OCI-LY7 (cell line): ENCODE data around the gene HECW1. TPM values are rescaled to one million over a fixed set of nuclear protein-coding genes. Genes with fewer than 3 reads are reported as not detected.

ENCODE experiments used
- BruUV-seq: library from RNA; stranded (reverse); fragments of 400-500 nt; replicated peaks from 2 replicates; lab custom pipeline; 2021; lab: Mats Ljungman, UMichigan
- CTCF ChIA-PET: fragments of 300-600 bp; sonication (Branson Sonifier 250); formaldehyde crosslinking; loops from one replicate; lab custom pipeline; 2022; ENCODE audit warnings: antibody characterized with exemption; ENCODE audit not compliant: unreplicated experiment; lab: Charles Lee
- POLR2A ChIA-PET: fragments of 300-600 bp; sonication (Branson Sonifier 250); formaldehyde crosslinking; loops from one replicate; lab custom pipeline; 2022; ENCODE audit warnings: antibody characterized with exemption; lab: Charles Lee
- DNase-seq: peaks from one replicate; pipeline ENCODE4 v3.0.0-alpha.2; 2015; ENCODE audit warnings: low spot score
- H2AFZ ChIP-seq: fragments of 200-600 bp; sonication (generic), shearing (Covaris generic); 2 replicates; pipeline ENCODE4 v1.6.1; 2014; ENCODE audit warnings: mild to moderate bottlenecking, antibody characterized with exemption, low read length, moderate library complexity
- H3K27ac ChIP-seq: fragments of 200-600 bp; sonication (generic); 2 replicates; pipeline ENCODE4 v1.5.1; 2014; ENCODE audit warnings: mixed run types, low read depth, mild to moderate bottlenecking, moderate library complexity, low read length, inconsistent platforms; ENCODE audit not compliant: poor library complexity, severe bottlenecking
- H3K36me3 ChIP-seq: fragments of 200-600 bp; sonication (generic); 2 replicates; pipeline ENCODE4 v1.6.1; 2014; ENCODE audit warnings: mild to moderate bottlenecking, antibody characterized with exemption, low read length, moderate library complexity, mixed read lengths; ENCODE audit not compliant: insufficient read depth
- H3K4me1 ChIP-seq: fragments of 200-600 bp; sonication (generic); 2 replicates; pipeline ENCODE4 v1.5.1; 2014; ENCODE audit warnings: mild to moderate bottlenecking, low read length; ENCODE audit not compliant: insufficient read depth, poor library complexity, severe bottlenecking
- H3K4me2 ChIP-seq: fragments of 200-600 bp; sonication (generic); 2 replicates; pipeline ENCODE4 v1.6.1; 2014; ENCODE audit warnings: mild to moderate bottlenecking, low read length
- H3K4me3 ChIP-seq: fragments of 200-600 bp; sonication (generic); 2 replicates; pipeline ENCODE4 v1.5.1; 2014; ENCODE audit warnings: mild to moderate bottlenecking, low read depth, low read length; ENCODE audit not compliant: poor library complexity, severe bottlenecking
- H3K79me2 ChIP-seq: fragments of 200-600 bp; sonication (generic); 2 replicates; pipeline ENCODE4 v1.6.1; 2016; ENCODE audit warnings: low read depth, mild to moderate bottlenecking, low read length, moderate library complexity, mixed read lengths; ENCODE audit not compliant: insufficient read depth
- H3K9me2 ChIP-seq: fragments of 200-600 bp; sonication (generic); 2 replicates; pipeline ENCODE4 v1.6.1; 2016; ENCODE audit warnings: mild to moderate bottlenecking, low read length, mixed read lengths; ENCODE audit not compliant: insufficient read depth
- H3K9me3 ChIP-seq: fragments of 200-600 bp; sonication (generic); 2 replicates; pipeline ENCODE4 v1.6.1; 2014; ENCODE audit warnings: mild to moderate bottlenecking, mixed run types, low read length, mixed read lengths
- H4K20me1 ChIP-seq: fragments of 200-600 bp; sonication (generic); 2 replicates; pipeline ENCODE4 v1.6.1; 2014; ENCODE audit warnings: mild to moderate bottlenecking, antibody characterized with exemption, low read length, moderate library complexity, mixed read lengths; ENCODE audit not compliant: insufficient read depth
- EZH2phosphoT487 ChIP-seq: fragments of 200-600 bp; sonication (generic); IDR thresholded peaks from 2 replicates; pipeline ENCODE4 v1.6.1; 2018; ENCODE audit warnings: low read depth, borderline replicate concordance, mild to moderate bottlenecking, mixed run types, antibody characterized with exemption, low read length, moderate library complexity, mixed read lengths
- intact Hi-C: fragments of 100-400 bp; cut with micrococcal nuclease; formaldehyde crosslinking; loops from one replicate; pipeline ENCODE4 v1.10.0; 2022; ENCODE audit not compliant: unreplicated experiment
- total RNA-seq, 2 experiments: library from RNA; depleted of rRNA in 1 of 2; stranded (reverse); fragments of >200 nt in 1 of 2; shearing (Covaris generic) in 1 of 2; gene quantifications; 2 replicates each; pipeline ENCODE4 v1.2.3, GENCODE V29; 2014 to 2022
- TF ChIP-seq, protein P1 (sequence below): fragments of 200-600 bp; sonication (generic); conservative IDR thresholded peaks from 2 replicates; pipeline ENCODE4 v1.5.1; 2014; ENCODE audit warnings: mild to moderate bottlenecking, antibody characterized with exemption, low read length, moderate library complexity, mixed read lengths

Gene HECW1
- total RNA-seq, 2 experiments from 2014 or later, result 2.0 TPM

DNA sequence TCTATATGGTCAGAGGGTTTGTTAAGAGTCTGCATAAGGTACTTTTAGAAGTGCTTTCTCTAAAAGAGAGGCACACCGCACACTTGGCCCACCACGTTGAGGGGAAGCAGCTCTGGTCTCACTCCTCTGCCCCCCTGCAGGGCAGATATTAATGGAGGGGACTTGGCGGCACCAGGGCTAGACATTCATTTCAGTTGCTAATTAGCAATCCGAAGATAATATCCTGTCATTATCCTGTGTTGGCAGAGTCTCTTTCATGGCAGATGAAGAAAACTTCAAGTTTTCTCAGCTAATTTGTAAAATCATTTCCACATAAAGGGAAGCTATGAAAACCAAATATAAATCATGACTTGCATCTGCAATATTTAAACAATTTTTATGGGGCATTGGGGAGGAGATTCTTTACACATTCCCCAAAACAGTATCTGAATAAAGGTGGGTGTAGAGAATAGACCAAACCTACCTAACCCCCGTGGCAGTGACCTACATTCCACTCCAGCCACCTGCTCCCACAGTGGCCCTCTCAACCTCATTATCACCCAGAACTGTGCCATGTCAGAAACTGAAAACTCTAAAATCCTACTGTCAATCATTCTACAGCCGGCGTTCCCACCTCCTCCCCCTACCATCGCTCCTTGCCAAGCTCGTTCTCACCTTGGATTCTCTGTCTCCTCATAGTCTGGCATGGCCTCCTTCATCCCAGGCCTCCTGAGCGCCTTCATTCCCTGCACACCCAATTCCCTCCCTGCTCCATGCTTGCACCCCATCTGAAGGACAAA is 416.3 kb downstream of the HECW1 start:
- H3K9me2 ChIP-seq, result no peaks in the 10 kb centered on the region
- TF ChIP-seq EZH2phosphoT487, result no peak
- TF ChIP-seq, protein P1, sequence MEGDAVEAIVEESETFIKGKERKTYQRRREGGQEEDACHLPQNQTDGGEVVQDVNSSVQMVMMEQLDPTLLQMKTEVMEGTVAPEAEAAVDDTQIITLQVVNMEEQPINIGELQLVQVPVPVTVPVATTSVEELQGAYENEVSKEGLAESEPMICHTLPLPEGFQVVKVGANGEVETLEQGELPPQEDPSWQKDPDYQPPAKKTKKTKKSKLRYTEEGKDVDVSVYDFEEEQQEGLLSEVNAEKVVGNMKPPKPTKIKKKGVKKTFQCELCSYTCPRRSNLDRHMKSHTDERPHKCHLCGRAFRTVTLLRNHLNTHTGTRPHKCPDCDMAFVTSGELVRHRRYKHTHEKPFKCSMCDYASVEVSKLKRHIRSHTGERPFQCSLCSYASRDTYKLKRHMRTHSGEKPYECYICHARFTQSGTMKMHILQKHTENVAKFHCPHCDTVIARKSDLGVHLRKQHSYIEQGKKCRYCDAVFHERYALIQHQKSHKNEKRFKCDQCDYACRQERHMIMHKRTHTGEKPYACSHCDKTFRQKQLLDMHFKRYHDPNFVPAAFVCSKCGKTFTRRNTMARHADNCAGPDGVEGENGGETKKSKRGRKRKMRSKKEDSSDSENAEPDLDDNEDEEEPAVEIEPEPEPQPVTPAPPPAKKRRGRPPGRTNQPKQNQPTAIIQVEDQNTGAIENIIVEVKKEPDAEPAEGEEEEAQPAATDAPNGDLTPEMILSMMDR, result no peak

GRCh38 chr7:43530553-43531410 is 418.3 kb downstream of the HECW1 start:
- Histone ChIP-seq H3K9me3 (no peaks in the 10 kb centered on the region), H3K4me2 (no peak overlapping the region), H4K20me1 (no peaks in the 10 kb centered on the region), H3K9me2 (no peaks in the 10 kb centered on the region), H3K4me1 (no peaks in the 10 kb centered on the region), H3K27ac (no peak overlapping the region), H3K4me3 (no peak overlapping the region), H3K36me3 (no peaks in the 10 kb centered on the region), H2AFZ (no peak overlapping the region), H3K79me2 (no peaks in the 10 kb centered on the region)
- BruUV-seq, result no TSS peak
- TF ChIP-seq EZH2phosphoT487, result no peak
- TF ChIP-seq, protein P1, result no peak
- POLR2A ChIA-PET, result no interaction called here
- no peak for DNase-seq
- CTCF ChIA-PET, result no interaction called here
- intact Hi-C loops, result no loop called here

More for the DNA sequence above, 416.3 kb downstream of the HECW1 start:
- no peaks in the 10 kb centered on the region for H3K79me2 ChIP-seq
- ChIA-PET POLR2A (interaction anchor here (1.0 to 1.1 kb wide), 2 partner anchors 9 to 40 kb away, joined by 3 read pairs; no protein-coding TSS in a partner anchor), CTCF (no interaction called here)
- no peak for DNase-seq
- intact Hi-C loops, result no loop called here
- no peak overlapping the region for H3K4me2 ChIP-seq
- no TSS peak for BruUV-seq
- H3K4me3 ChIP-seq, result no peak overlapping the region
- H3K36me3 ChIP-seq, result no peaks in the 10 kb centered on the region
- H3K4me1 ChIP-seq, result no peaks in the 10 kb centered on the region
- no peak overlapping the region for H2AFZ ChIP-seq
- H3K9me3 ChIP-seq, result no peaks in the 10 kb centered on the region
- no peaks in the 10 kb centered on the region for H4K20me1 ChIP-seq
- H3K27ac ChIP-seq, result no peak overlapping the region
